Measurements from ENCODE around the gene RBM33.

RBM33 gene

GRCh38 chr7:155825336-155825735, 180.9 kb downstream of the RBM33 start:
- no peak for DNase-seq (ENCODE audit: low spot score)

GRCh38 chr7:155829796-155830470, 185.5 kb downstream of the RBM33 start:
- DNase-seq (ENCODE audit: low spot score): no peak

Data from pons (tissue), 1 donor.